Muscle layer of colon (tissue), 2 donors: Measurements from ENCODE around the gene AMHR2.

Experiments
- H3K27ac ChIP-seq: one replicate; pipeline ENCODE4 v1.7.0; 2013; ENCODE audit warnings: low read depth, mild to moderate bottlenecking, low read length, moderate library complexity
- H3K27me3 ChIP-seq, 2 donors: one replicate each; pipeline ENCODE4 v1.7.0; 2013; ENCODE audit warnings: low read length in 2 of 2, mild to moderate bottlenecking in 2 of 2; ENCODE audit not compliant: insufficient read depth in 2 of 2, control insufficient read depth in 1 of 2
- H3K36me3 ChIP-seq: one replicate; pipeline ENCODE4 v1.7.0; 2013; ENCODE audit warnings: mild to moderate bottlenecking, low read length; ENCODE audit not compliant: insufficient read depth
- H3K4me1 ChIP-seq: one replicate; pipeline ENCODE4 v1.7.0; 2013; ENCODE audit warnings: mild to moderate bottlenecking, low read length; ENCODE audit not compliant: insufficient read depth
- H3K4me3 ChIP-seq, 2 donors: one replicate each; pipeline ENCODE4 v1.7.0; 2013; ENCODE audit warnings: low read length in 2 of 2, low read depth in 1 of 2, mild to moderate bottlenecking in 1 of 2, moderate library complexity in 1 of 2
- H3K9ac ChIP-seq: one replicate; pipeline ENCODE4 v1.7.0; 2013; ENCODE audit warnings: low read length
- H3K9me3 ChIP-seq: one replicate; pipeline ENCODE4 v1.7.0; 2013; ENCODE audit warnings: mild to moderate bottlenecking, low read length
- donor health status: abdominal sarcoma.
- donor health status: Adenocarcinoma of cecum.

Gene AMHR2

DNA sequence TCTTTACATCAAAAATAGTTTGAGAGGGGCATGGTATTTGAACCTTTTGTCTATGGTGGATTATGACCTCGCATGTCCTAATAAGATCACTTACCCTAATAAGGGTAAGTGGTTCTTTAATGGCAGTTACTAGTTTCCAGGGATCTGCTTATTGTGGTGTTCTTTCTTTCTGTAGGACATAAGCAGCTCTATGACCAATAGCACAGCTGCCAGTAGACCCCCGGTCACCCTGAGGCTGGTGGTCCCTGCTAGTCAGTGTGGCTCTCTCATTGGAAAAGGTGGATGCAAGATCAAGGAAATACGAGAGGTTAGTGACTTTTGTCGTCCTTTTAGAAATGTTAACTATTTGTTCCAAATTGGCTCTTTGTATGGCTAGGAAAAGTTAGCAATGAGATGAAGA is 35.4 kb downstream of the AMHR2 start:
- Histone ChIP-seq H3K27me3 (no peaks in the 10 kb centered on the region), H3K9me3 (no peaks in the 10 kb centered on the region), H3K36me3 (peaks cover 93% of the 10 kb centered on the region), H3K9ac (no peak overlapping the region), H3K27ac (no peak overlapping the region), H3K4me3 (no peak overlapping the region), H3K4me1 (peaks cover 7% of the 10 kb centered on the region)

DNA sequence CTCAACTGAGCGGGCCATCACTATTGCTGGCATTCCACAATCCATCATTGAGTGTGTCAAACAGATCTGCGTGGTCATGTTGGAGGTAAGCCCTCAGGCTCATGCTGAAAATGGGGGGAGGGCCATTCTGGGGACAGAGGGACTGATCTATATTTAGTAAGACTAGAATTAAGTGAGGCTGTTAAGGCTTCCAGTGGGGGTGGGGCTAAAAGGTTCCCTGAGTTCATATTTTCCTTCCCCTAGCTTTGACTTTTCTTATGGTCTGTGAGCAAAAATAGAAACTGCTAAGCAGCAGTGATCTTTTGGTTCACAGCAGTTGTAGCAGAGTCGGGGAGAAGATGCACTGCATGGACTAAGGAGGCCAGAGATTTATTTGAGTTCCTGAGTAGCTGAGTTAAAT is 37.4 kb downstream of the AMHR2 start:
- no peak overlapping the region for H3K9ac ChIP-seq
- no peaks in the 10 kb centered on the region for H3K27me3 ChIP-seq
- H3K27ac ChIP-seq, result no peak overlapping the region
- no peaks in the 10 kb centered on the region for H3K4me1 ChIP-seq
- peaks cover 94% of the 10 kb centered on the region for H3K36me3 ChIP-seq
- no peak overlapping the region for H3K4me3 ChIP-seq
- H3K9me3 ChIP-seq, result no peaks in the 10 kb centered on the region

DNA sequence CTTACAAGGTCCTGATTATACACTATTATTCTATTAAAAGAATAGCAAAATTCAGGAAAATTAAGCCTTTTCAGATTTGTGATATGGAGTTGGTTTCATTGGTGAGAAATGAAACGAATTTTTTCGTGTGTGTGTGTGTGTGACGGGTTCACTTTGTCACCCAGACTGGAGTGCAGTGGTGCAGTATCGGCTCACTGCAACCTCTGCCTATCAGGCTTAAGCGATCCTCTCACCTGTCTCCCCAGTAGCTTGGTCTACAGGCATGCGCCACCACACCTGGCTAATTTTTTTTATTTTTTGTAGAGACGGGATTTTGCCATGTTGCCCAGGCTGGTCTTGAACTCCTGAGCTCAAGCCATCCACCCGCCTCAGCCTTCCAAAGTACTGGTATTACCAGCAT is 37.9 kb downstream of the AMHR2 start:
- Histone ChIP-seq H3K4me3 (no peak overlapping the region), H3K27ac (no peak overlapping the region), H3K9ac (no peak overlapping the region), H3K27me3 (no peaks in the 10 kb centered on the region), H3K4me1 (no peaks in the 10 kb centered on the region), H3K36me3 (peaks cover 94% of the 10 kb centered on the region), H3K9me3 (no peaks in the 10 kb centered on the region)

DNA sequence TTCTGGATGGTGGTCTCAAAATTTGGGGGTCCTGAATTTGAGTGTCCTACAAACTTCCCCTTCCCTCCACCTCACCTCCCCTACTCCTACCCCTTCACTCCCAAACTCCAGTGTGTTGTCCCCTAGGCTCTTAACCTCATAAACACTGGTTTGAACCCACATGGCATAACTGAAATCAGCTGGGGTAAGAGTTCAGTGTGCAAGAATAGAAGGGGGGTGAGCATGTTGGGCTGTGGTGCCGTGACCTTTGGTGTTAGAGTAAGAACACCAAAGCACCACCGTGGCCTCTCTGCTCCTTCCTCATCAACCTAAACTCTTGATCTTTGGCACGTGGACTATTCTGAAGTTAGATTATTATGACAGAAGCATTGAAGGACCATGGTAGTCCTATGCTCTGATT is 39.3 kb downstream of the AMHR2 start:
- H3K9me3 ChIP-seq, result no peaks in the 10 kb centered on the region
- H3K4me3 ChIP-seq, result no peak overlapping the region
- no peak overlapping the region for H3K27ac ChIP-seq
- no peak overlapping the region for H3K9ac ChIP-seq
- H3K27me3 ChIP-seq, result no peaks in the 10 kb centered on the region
- H3K36me3 ChIP-seq, result peaks cover 96% of the 10 kb centered on the region
- H3K4me1 ChIP-seq, result no peaks in the 10 kb centered on the region

DNA sequence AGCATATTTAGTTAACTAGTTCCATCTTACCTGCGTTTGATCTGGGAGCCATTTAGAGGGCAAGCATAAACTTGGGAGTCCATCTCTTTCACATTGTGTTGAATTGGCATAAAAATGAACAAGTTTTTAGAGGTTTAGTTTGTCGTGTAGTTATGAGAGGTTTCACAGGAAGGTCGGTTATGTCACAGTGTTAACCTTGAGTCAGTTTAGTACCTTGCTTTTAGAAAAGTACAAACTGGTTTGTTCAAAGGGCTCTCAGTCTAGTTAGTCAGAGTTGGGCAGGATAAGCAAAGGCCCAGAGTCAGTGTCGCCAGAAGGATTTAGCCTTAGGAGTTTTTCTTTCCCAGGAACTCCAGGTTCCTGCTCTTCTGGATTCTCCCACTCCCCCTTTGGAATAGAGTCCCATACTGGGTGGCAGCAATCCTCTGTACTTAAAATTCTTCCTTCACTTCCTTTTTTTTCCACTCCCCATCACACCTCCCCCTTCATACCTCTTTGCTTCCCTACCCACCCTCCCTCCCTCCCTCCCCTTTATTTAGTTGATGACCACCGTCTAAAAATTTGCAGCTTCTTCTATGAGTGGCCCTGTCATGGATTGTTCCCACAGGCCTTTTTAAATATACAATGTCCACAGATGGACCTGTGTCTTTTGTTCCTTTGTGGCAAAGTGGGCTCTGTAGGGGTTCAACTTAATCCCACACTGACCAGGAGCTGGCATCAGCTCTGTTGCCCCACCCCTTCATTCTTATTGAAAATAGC is 40.3 kb downstream of the AMHR2 start:
- Histone ChIP-seq H3K4me1 (no peaks in the 10 kb centered on the region), H3K4me3 (no peak overlapping the region), H3K9me3 (no peaks in the 10 kb centered on the region), H3K36me3 (peaks cover 99% of the 10 kb centered on the region), H3K9ac (no peak overlapping the region), H3K27ac (no peak overlapping the region), H3K27me3 (no peaks in the 10 kb centered on the region)

DNA sequence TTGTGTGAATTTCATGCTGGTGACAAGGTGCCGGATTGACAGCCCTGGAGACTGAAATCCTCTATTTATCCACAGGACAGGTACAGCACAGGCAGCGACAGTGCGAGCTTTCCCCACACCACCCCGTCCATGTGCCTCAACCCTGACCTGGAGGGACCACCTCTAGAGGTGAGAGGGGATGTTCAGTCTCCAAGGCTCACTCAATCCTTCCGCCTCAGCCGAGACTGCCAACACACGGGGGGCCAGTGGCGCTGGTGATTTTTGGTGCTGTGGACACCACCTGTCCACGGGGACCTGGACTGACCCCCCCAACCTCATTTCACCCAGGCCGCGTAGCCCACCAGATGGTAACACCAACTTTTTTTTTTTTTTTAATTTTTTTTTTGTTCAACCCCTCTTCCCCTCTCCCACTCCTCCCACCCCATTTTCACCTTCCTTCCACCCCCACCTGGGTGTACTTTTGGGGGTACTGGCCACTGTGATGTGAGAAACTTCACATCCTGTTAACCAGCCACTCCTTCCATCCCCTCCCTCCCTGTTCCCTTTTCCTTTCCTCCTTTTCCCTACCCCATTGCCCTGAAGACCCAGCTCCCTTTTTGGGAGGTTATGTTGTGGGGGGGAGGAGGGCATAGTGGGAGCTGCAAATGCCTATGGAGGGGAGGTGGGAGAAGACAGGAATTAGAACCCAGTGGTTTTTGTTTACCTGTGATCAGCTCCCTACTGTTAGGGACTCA is 41.2 kb downstream of the AMHR2 start:
- Histone ChIP-seq H3K4me3 (no peak overlapping the region), H3K36me3 (peaks cover 98% of the 10 kb centered on the region), H3K27ac (no peak overlapping the region), H3K27me3 (no peaks in the 10 kb centered on the region), H3K9ac (no peak overlapping the region), H3K9me3 (no peaks in the 10 kb centered on the region), H3K4me1 (no peaks in the 10 kb centered on the region)

DNA sequence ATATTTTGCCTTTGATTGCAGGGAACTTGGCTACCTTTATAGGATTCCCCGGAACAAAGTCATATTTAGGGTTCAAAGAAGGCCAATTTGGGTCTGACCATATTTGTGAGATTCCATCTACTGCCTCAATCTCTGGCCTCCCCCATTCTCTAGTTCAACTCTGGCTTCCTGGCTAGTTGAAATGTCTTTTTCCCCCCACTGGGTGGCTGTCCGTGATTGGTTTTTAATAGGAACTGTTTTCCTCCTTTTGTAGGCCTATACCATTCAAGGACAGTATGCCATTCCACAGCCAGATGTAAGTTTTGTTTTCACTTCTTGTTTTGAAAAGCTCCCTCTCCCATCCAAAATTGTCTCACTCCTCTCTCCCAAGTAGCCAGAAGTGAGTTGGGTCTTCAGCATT is 42.0 kb downstream of the AMHR2 start:
- Histone ChIP-seq H3K9me3 (no peaks in the 10 kb centered on the region), H3K9ac (no peak overlapping the region), H3K4me1 (no peaks in the 10 kb centered on the region), H3K27me3 (no peaks in the 10 kb centered on the region), H3K36me3 (peaks cover 97% of the 10 kb centered on the region), H3K27ac (no peak overlapping the region), H3K4me3 (no peak overlapping the region)

DNA sequence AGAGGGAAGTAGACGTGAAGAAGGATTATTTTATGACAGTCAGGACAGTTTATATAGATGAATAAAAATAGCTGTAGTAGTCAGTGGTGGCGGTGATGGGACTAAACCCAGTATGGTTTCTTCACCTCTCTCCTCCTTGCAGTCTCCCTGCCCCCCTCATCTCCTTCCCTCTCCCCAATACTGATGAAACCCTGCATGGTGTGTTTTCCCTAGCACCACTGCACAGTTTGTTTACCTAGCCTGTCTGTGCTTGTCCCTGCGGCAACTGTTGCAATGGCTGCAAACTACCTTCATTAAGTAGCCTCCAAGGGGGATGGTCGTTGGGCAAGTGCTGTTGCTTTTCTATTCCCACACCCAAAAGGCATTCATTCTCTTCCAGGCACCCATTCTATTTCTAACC is 43.0 kb downstream of the AMHR2 start:
- Histone ChIP-seq H3K4me1 (no peaks in the 10 kb centered on the region), H3K36me3 (peaks cover 95% of the 10 kb centered on the region), H3K27me3 (no peaks in the 10 kb centered on the region), H3K27ac (no peak overlapping the region), H3K9me3 (no peaks in the 10 kb centered on the region), H3K4me3 (no peak overlapping the region), H3K9ac (no peak overlapping the region)

DNA sequence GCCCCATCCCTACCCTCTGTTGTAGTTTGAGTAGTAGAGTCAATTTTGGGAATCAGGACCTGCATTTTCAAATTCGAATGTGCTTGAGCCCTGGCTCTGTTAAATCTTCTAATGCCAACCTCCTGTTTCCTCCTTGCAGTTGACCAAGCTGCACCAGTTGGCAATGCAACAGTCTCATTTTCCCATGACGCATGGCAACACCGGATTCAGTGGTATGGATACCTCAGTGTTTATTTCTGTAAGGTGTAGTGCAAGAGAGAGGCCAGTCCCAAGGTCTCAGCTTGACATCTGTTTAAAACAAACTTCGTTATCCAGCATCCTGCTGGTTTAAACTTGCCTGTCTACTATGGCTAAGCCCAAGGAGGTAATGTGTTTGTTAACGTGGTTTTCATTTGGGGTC is 43.4 kb downstream of the AMHR2 start:
- no peak overlapping the region for H3K4me3 ChIP-seq
- H3K27ac ChIP-seq, result no peak overlapping the region
- no peaks in the 10 kb centered on the region for H3K9me3 ChIP-seq
- no peak overlapping the region for H3K9ac ChIP-seq
- H3K27me3 ChIP-seq, result no peaks in the 10 kb centered on the region
- peaks cover 1% of the 10 kb centered on the region for H3K4me1 ChIP-seq
- peaks cover 95% of the 10 kb centered on the region for H3K36me3 ChIP-seq

DNA sequence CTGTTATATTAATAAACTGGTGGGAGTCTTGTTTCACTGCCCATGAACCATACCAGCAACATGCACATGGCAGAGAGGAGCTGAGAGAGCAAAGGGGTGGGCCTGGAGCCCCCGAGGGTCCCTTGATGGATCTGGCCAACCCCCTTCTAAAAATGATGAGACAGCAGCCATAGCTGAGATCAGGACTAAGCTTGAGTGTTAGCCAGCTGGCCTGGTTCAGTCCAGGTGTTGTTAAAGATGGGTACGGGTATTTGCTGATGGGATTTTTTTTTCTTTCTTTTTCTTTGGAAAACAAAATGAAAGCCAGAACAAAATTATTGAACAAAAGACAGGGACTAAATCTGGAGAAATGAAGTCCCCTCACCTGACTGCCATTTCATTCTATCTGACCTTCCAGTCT is 44.2 kb downstream of the AMHR2 start:
- H3K4me3 ChIP-seq, result no peak overlapping the region
- peaks cover 3% of the 10 kb centered on the region for H3K4me1 ChIP-seq
- no peak overlapping the region for H3K9ac ChIP-seq
- H3K9me3 ChIP-seq, result no peaks in the 10 kb centered on the region
- H3K27me3 ChIP-seq, result no peaks in the 10 kb centered on the region
- peaks cover 95% of the 10 kb centered on the region for H3K36me3 ChIP-seq
- H3K27ac ChIP-seq, result no peak overlapping the region

DNA sequence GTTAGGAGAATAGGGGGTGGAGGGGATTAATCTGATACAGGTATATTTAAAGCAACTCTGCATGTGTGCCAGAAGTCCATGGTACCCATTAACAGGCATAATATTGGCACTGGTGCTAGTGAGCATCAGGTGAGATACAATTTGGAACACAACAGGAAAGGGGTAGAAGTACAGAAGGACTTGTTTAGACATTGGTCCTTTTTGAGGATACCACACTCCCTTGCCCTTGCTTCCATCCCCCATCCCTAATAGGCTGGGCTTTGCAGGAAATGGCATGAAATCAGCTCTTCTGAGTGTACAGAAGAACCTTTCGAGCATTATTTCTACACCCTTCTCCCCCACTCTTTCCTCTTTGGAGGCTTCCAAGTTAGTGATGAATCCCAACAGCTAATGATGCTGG is 44.6 kb downstream of the AMHR2 start:
- no peaks in the 10 kb centered on the region for H3K9me3 ChIP-seq
- H3K4me3 ChIP-seq, result no peak overlapping the region
- no peak overlapping the region for H3K9ac ChIP-seq
- peaks cover 3% of the 10 kb centered on the region for H3K4me1 ChIP-seq
- H3K27ac ChIP-seq, result no peak overlapping the region
- H3K36me3 ChIP-seq, result peaks cover 94% of the 10 kb centered on the region
- H3K27me3 ChIP-seq, result no peaks in the 10 kb centered on the region
